Measurements from ENCODE around the gene OR10J1. TPM values are rescaled to one million over a fixed set of nuclear protein-coding genes. Genes with fewer than 3 reads are reported as not detected.

The OR10J1 gene
- total RNA-seq, 1 experiment from 2014 or later: not detected

DNA sequence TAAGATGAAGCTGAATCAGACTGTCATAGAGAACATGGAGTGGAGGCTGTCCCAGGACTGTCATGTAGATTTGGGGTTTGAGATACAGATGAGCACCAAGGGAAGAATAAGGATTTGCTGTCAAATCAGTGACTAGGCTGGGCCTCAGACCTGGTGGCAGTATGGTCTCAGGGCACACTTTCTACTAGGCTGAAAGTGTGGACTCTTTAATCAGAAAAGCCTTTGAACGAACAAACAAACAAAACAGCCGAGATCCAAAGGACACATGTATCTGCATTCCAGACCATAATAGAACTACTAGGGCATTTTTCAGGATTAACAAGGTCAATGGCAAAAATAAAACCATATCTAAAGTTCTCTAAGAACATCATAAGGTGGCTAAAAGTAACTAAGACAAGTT is 2.9 kb downstream of the OR10J1 start:
- TF ChIP-seq, protein P1, sequence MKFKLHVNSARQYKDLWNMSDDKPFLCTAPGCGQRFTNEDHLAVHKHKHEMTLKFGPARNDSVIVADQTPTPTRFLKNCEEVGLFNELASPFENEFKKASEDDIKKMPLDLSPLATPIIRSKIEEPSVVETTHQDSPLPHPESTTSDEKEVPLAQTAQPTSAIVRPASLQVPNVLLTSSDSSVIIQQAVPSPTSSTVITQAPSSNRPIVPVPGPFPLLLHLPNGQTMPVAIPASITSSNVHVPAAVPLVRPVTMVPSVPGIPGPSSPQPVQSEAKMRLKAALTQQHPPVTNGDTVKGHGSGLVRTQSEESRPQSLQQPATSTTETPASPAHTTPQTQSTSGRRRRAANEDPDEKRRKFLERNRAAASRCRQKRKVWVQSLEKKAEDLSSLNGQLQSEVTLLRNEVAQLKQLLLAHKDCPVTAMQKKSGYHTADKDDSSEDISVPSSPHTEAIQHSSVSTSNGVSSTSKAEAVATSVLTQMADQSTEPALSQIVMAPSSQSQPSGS (CRISPR knock-in tag; IDR thresholded peaks at IDR 0.05; ENCODE audit: borderline replicate concordance, low read depth): no peak
- no peak for TF ChIP-seq SMAD3 (CRISPR knock-in tag; IDR thresholded peaks at IDR 0.05; ENCODE audit: borderline replicate concordance)
- TF ChIP-seq IRF1 (CRISPR knock-in tag; IDR thresholded peaks at IDR 0.05): no peak
- TF ChIP-seq PRDM15 (CRISPR knock-in tag; IDR thresholded peaks at IDR 0.05): no peak
- TF ChIP-seq FOXP1 (CRISPR knock-in tag; IDR thresholded peaks at IDR 0.05; ENCODE audit: borderline replicate concordance): no peak
- no peak for TF ChIP-seq HMGA2 (CRISPR knock-in tag; IDR thresholded peaks at IDR 0.05)
- TF ChIP-seq EMX1 (CRISPR knock-in tag; IDR thresholded peaks at IDR 0.05): no peak
- TF ChIP-seq E2F4 (CRISPR knock-in tag; IDR thresholded peaks at IDR 0.05; ENCODE audit: borderline replicate concordance, low read depth): no peak
- Mint-ChIP-seq H3K4me1 (no peaks in the 10 kb centered on the region), H3K27ac (no peak overlapping the region), H3K4me3 (no peak overlapping the region), H3K9me3 (peaks cover 4% of the 10 kb centered on the region), H3K27me3 (ENCODE audit: low read depth) (no peaks in the 10 kb centered on the region; the same call in 1 of the 2 replicates), H3K36me3 (no peaks in the 10 kb centered on the region; the same call in 1 of the 2 replicates)
- CTCF ChIA-PET: no interaction called here
- POLR2A ChIA-PET: no interaction called here
- DNase-seq (ENCODE audit: low spot score) (no peak), ATAC-seq (no peak)

GRCh38 chr1:159443066-159443750 is 3.7 kb downstream of the OR10J1 start:
- Mint-ChIP-seq H3K9me3 (peaks cover 12% of the 10 kb centered on the region), H3K27me3 (ENCODE audit: low read depth) (no peaks in the 10 kb centered on the region; the same call in 1 of the 2 replicates), H3K27ac (no peak overlapping the region), H3K36me3 (peaks cover 6% of the 10 kb centered on the region), H3K4me1 (no peaks in the 10 kb centered on the region), H3K4me3 (no peak overlapping the region)
- ATAC-seq: no peak
- CTCF ChIA-PET: no interaction called here
- POLR2A ChIA-PET: no interaction called here
- DNase-seq (ENCODE audit: low spot score): no peak
- TF ChIP-seq SOX15 (CRISPR knock-in tag; IDR thresholded peaks at IDR 0.05) (no peak), ZNF671 (CRISPR knock-in tag; IDR thresholded peaks at IDR 0.05) (no peak), AFF4 (CRISPR knock-in tag; IDR thresholded peaks at IDR 0.05; ENCODE audit: borderline replicate concordance) (no peak), NFATC4 (CRISPR knock-in tag; IDR thresholded peaks at IDR 0.05) (no peak), NR3C1 (CRISPR knock-in tag; conservative IDR thresholded peaks at IDR 0.05; ENCODE audit: low read depth) (no peak), ZMAT4 (CRISPR knock-in tag; IDR thresholded peaks at IDR 0.05) (no peak), SMAD3 (CRISPR knock-in tag; IDR thresholded peaks at IDR 0.05; ENCODE audit: borderline replicate concordance) (no peak), KAT7 (CRISPR knock-in tag; IDR thresholded peaks at IDR 0.05; ENCODE audit: borderline replicate concordance) (no peak), PRRX2 (CRISPR knock-in tag; IDR thresholded peaks at IDR 0.05) (no peak), NFYB (CRISPR knock-in tag; conservative IDR thresholded peaks at IDR 0.05; ENCODE audit: low read depth) (no peak), ZBTB43 (CRISPR knock-in tag; IDR thresholded peaks at IDR 0.05) (no peak)
- TF ChIP-seq, protein P2, sequence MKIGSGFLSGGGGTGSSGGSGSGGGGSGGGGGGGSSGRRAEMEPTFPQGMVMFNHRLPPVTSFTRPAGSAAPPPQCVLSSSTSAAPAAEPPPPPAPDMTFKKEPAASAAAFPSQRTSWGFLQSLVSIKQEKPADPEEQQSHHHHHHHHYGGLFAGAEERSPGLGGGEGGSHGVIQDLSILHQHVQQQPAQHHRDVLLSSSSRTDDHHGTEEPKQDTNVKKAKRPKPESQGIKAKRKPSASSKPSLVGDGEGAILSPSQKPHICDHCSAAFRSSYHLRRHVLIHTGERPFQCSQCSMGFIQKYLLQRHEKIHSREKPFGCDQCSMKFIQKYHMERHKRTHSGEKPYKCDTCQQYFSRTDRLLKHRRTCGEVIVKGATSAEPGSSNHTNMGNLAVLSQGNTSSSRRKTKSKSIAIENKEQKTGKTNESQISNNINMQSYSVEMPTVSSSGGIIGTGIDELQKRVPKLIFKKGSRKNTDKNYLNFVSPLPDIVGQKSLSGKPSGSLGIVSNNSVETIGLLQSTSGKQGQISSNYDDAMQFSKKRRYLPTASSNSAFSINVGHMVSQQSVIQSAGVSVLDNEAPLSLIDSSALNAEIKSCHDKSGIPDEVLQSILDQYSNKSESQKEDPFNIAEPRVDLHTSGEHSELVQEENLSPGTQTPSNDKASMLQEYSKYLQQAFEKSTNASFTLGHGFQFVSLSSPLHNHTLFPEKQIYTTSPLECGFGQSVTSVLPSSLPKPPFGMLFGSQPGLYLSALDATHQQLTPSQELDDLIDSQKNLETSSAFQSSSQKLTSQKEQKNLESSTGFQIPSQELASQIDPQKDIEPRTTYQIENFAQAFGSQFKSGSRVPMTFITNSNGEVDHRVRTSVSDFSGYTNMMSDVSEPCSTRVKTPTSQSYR (CRISPR knock-in tag; IDR thresholded peaks at IDR 0.05): no peak

Data from WTC11 (cell line).